Spleen (tissue), 11 donors: ENCODE data around the gene LRP1-AS. TPM values are rescaled to one million over a fixed set of nuclear protein-coding genes. Genes with fewer than 3 reads are reported as not detected.

Experiments
- DNase-seq: peaks from one replicate; pipeline ENCODE4 v3.0.0-alpha.2; 2020
- H3K27ac ChIP-seq, 8 donors: fragments of 200-600 bp; sonication (generic) in 7 of 8; 1 replicate in 4 of 8; 2 replicates in 4 of 8; pipeline versions ENCODE4 v1.5.0 to v1.8.0; 2016 to 2021; ENCODE audit warnings: inconsistent platforms in 4 of 8, mild to moderate bottlenecking in 4 of 8, moderate library complexity in 1 of 8
- H3K27me3 ChIP-seq, 7 donors: fragments of 200-600 bp; sonication (generic) in 6 of 7; replicated peaks in 1 of 7; 1 replicate in 4 of 7; 2 replicates in 3 of 7; pipeline versions ENCODE4 v1.5.0 to v1.8.0; 2016 to 2021; ENCODE audit warnings: inconsistent platforms in 3 of 7, mild to moderate bottlenecking in 1 of 7
- H3K36me3 ChIP-seq, 6 donors: fragments of 200-600 bp; sonication (generic) in 5 of 6; 1 replicate in 4 of 6; 2 replicates in 2 of 6; pipeline versions ENCODE4 v1.5.0 to v1.8.0; 2016 to 2021; ENCODE audit warnings: inconsistent platforms in 2 of 6
- H3K4me1 ChIP-seq, 6 donors: fragments of 200-600 bp; sonication (generic) in 5 of 6; 1 replicate in 3 of 6; 2 replicates in 3 of 6; pipeline versions ENCODE4 v1.5.0 to v1.8.0; 2016 to 2021; ENCODE audit warnings: inconsistent platforms in 3 of 6
- H3K4me3 ChIP-seq, 8 donors: fragments of 200-600 bp; sonication (generic) in 7 of 8; 1 replicate in 4 of 8; 2 replicates in 4 of 8; pipeline versions ENCODE4 v1.5.0 to v1.8.0; 2016 to 2021; ENCODE audit warnings: inconsistent platforms in 4 of 8, mild to moderate bottlenecking in 4 of 8, moderate library complexity in 2 of 8
- H3K9me3 ChIP-seq, 8 donors: fragments of 200-600 bp; sonication (generic) in 7 of 8; 1 replicate in 4 of 8; 2 replicates in 4 of 8; pipeline versions ENCODE4 v1.5.0 to v1.8.0; 2016 to 2021; ENCODE audit warnings: inconsistent platforms in 4 of 8
- CTCF ChIP-seq, 11 experiments: fragments of 200-600 bp in 7 of 11; fragments of 450-650 bp in 4 of 11; sonication (generic) in 4 of 11; IDR thresholded peaks in 8 of 11; conservative IDR thresholded peaks in 3 of 11; 1 replicate in 7 of 11; 2 replicates in 4 of 11; pipeline versions ENCODE4 v1.4.0 to v1.8.0; 2016 to 2021; ENCODE audit warnings: antibody characterized with exemption in 11 of 11, inconsistent platforms in 4 of 11, mild to moderate bottlenecking in 1 of 11
- POLR2A ChIP-seq, 3 donors: fragments of 450-650 bp; IDR thresholded peaks; one replicate each; pipeline ENCODE4 v1.5.1; 2017; ENCODE audit warnings: antibody characterized with exemption in 3 of 3, mild to moderate bottlenecking in 1 of 3
- POLR2AphosphoS5 ChIP-seq, 3 donors: sonication (generic); formaldehyde crosslinking; IDR thresholded peaks; one replicate each; pipeline ENCODE4 v1.5.1; 2017; ENCODE audit warnings: antibody characterized with exemption in 3 of 3
- WGBS, 5 donors: extraction: QIAGEN DNeasy Blood & Tissue Kit in 3 of 5; methylation state at CpG; one replicate each; pipeline versions ENCODE4 v1.1.5 to v1.1.7; 2013 to 2018; 5-methylcytosine and 5-hydroxymethylcytosine counted together
- intact Hi-C: fragments of 100-400 bp; cut with DNase I; formaldehyde crosslinking; loops from one replicate; pipeline ENCODE4 v1.15.0; 2023; ENCODE audit warnings: low total_unique reads
- polyA plus RNA-seq, 3 donors: library from polyadenylated mRNA; stranded (reverse); fragments of 200-250 nt; gene quantifications; one replicate each; pipeline ENCODE4 v1.2.1, GENCODE V29; 2013
- total RNA-seq, 7 donors: library from RNA; depleted of rRNA in 3 of 7; stranded (reverse); fragments of >200 nt in 3 of 7; fragmentation: NEBNext Ultra II Directional in 4 of 7; extraction: Animal tissue kit (Norgen Biotek cat#: 25700) in 4 of 7; gene quantifications; one replicate each; pipeline versions ENCODE4 v1.1.0 to v1.2.1, GENCODE V29; 2016 to 2021
- donor health status: healthy with polysubstance abuse.
- donor health status: DM: no; HTN: no; CAD: no; lungs with moderate emphysema.
- donor health status: DM: no; HTN: no; CAD: no.
- donor health status: Bipolar disorder and iron deficiency.
- donor health status: healthy.
- donor health status: DM: no; HTN: no; CAD: no.
- donor health status: DM: yes; HTN: yes; CAD: no.

The LRP1-AS gene
- total and polyA plus RNA-seq, 10 donors = not detected

- H3K27ac ChIP-seq = no peak overlapping the region
- peaks cover 0 to 88% (median 9%) of the 10 kb centered on the region in 6 donors for H3K36me3 ChIP-seq
- no peak for TF ChIP-seq POLR2A (IDR thresholded peaks at IDR 0.05)
- TF ChIP-seq POLR2AphosphoS5 (IDR thresholded peaks at IDR 0.05) = no peak
- TF ChIP-seq CTCF (IDR thresholded peaks at IDR 0.05 in 8 of 11, conservative IDR thresholded peaks at IDR 0.05 in 3 of 11) = no peak
- intact Hi-C loops = no loop called here
- H3K4me1 ChIP-seq = no peaks in the 10 kb centered on the region
- DNase-seq = no peak
- H3K4me3 ChIP-seq = no peak overlapping the region
- H3K9me3 ChIP-seq = no peaks in the 10 kb centered on the region
- 72 to 88% (median 80%) methylated on average over 7 of the region's 7 CpGs for WGBS, 5 donors
- no peaks in the 10 kb centered on the region for H3K27me3 ChIP-seq
Measured at GRCh38 chr12:57169969-57170368, 22.6 kb upstream of the LRP1-AS start.

GRCh38 chr12:57169046-57169795 is 21.8 kb upstream of the LRP1-AS start:
- no peak overlapping the region for H3K4me3 ChIP-seq
- H3K4me1 ChIP-seq = no peaks in the 10 kb centered on the region
- no peak for TF ChIP-seq POLR2AphosphoS5 (IDR thresholded peaks at IDR 0.05)
- no peak for TF ChIP-seq POLR2A (IDR thresholded peaks at IDR 0.05)
- no peak for TF ChIP-seq CTCF (IDR thresholded peaks at IDR 0.05 in 8 of 11, conservative IDR thresholded peaks at IDR 0.05 in 3 of 11)
- H3K27me3 ChIP-seq = no peaks in the 10 kb centered on the region
- peaks cover 0 to 88% (median 9%) of the 10 kb centered on the region in 6 donors for H3K36me3 ChIP-seq
- no peaks in the 10 kb centered on the region for H3K9me3 ChIP-seq
- H3K27ac ChIP-seq = no peak overlapping the region
- no peak for DNase-seq
- intact Hi-C loops = no loop called here
- WGBS, 5 donors = 82 to 92% (median 89%) methylated on average over 21 to 23 of the region's 23 CpGs

DNA sequence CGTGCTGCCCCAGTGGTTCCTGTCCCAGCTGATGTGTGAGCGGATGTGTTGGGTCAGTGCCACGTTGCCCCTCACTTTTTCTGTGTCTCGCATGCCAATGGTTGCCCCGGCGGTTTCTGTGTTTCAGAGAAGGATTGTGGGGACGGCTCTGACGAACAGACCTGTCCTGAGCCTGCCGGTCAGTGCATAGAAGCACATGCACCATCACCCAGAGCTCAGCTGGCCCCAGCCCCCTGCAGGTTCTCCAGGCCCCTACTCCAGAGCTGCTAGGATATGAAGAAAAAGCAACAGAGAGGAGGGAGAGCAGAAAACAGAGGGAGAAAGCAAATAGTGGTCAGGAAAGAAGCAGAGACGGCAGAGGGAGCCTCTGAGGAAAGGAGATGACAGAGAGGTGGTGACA is 20.6 kb upstream of the LRP1-AS start:
- H3K27ac ChIP-seq = no peak overlapping the region
- peaks cover 0 to 86% (median 9%) of the 10 kb centered on the region in 6 donors for H3K36me3 ChIP-seq
- H3K4me3 ChIP-seq = no peak overlapping the region
- H3K4me1 ChIP-seq = peaks cover 0 to under 1% (median 0%) of the 10 kb centered on the region in 6 donors
- H3K27me3 ChIP-seq = no peaks in the 10 kb centered on the region
- no peaks in the 10 kb centered on the region for H3K9me3 ChIP-seq
- 80 to 88% (median 83%) methylated on average over 10 of the region's 10 CpGs for WGBS, 5 donors
- no peak for TF ChIP-seq CTCF (IDR thresholded peaks at IDR 0.05 in 8 of 11, conservative IDR thresholded peaks at IDR 0.05 in 3 of 11)
- TF ChIP-seq POLR2AphosphoS5 (IDR thresholded peaks at IDR 0.05) = no peak
- TF ChIP-seq POLR2A (IDR thresholded peaks at IDR 0.05) = no peak
- DNase-seq = no peak
- intact Hi-C loops = no loop called here

GRCh38 chr12:57166971-57167371 is 19.6 kb upstream of the LRP1-AS start:
- Histone ChIP-seq H3K9me3 (no peaks in the 10 kb centered on the region), H3K36me3 (peaks cover 0 to 88% (median 11%) of the 10 kb centered on the region in 6 donors), H3K27ac (no peak overlapping the region), H3K4me3 (no peak overlapping the region), H3K27me3 (no peaks in the 10 kb centered on the region), H3K4me1 (peaks cover 0 to 12% (median 0%) of the 10 kb centered on the region in 6 donors)
- TF ChIP-seq CTCF (IDR thresholded peaks at IDR 0.05 in 8 of 11, conservative IDR thresholded peaks at IDR 0.05 in 3 of 11) (no peak), POLR2A (IDR thresholded peaks at IDR 0.05) (no peak), POLR2AphosphoS5 (IDR thresholded peaks at IDR 0.05) (no peak)
- 43 to 59% (median 51%) methylated on average over 9 to 10 of the region's 10 CpGs for WGBS, 5 donors
- no peak for DNase-seq
- intact Hi-C loops = no loop called here
